HG03066 (cell line): ENCODE results near the gene RPL26.

ENCODE experiments used
- ATAC-seq: cut with Tn5 transposase; IDR thresholded peaks from one replicate; pipeline ENCODE4 v1.9.1; 2021; ENCODE audit warnings: low read depth; ENCODE audit not compliant: unreplicated experiment

RPL26 gene

GRCh38 chr17:8332128-8332527 is 50.9 kb downstream of the RPL26 start:
- no peak for ATAC-seq
